WTC11 (cell line): Measurements from ENCODE around the gene STX19. TPM values are rescaled to one million over a fixed set of nuclear protein-coding genes. Genes with fewer than 3 reads are reported as not detected.

Experiments
- ATAC-seq: fragments of 200-7000 bp; cut with Tn5 transposase; 2 replicates; pipeline ENCODE4 v1.10.0; 2021; ENCODE audit warnings: mild to moderate bottlenecking, moderate library complexity
- CTCF ChIA-PET: fragments of 300-600 bp; sonication (Branson Sonifier 250); formaldehyde crosslinking; loops from one replicate; lab custom pipeline; 2021; ENCODE audit warnings: antibody characterized with exemption; lab: Charles Lee
- POLR2A ChIA-PET: fragments of 350-600 bp; sonication (Branson Sonifier 250); formaldehyde crosslinking; loops from one replicate; lab custom pipeline; 2021; ENCODE audit warnings: antibody characterized with exemption; lab: Charles Lee
- DNase-seq: peaks from one replicate; pipeline ENCODE4 v3.0.0; 2021; ENCODE audit warnings: low spot score
- H3K27ac Mint-ChIP-seq: 2 replicates; pipeline ENCODE4 v1.8.0; 2021; ENCODE audit warnings: mixed read lengths
- H3K27me3 Mint-ChIP-seq: 2 replicates; pipeline ENCODE4 v1.8.0; 2021; ENCODE audit warnings: low read depth, mild to moderate bottlenecking, moderate library complexity, mixed read lengths
- H3K36me3 Mint-ChIP-seq: 2 replicates; pipeline ENCODE4 v1.8.0; 2021; ENCODE audit warnings: mixed read lengths
- H3K4me1 Mint-ChIP-seq: 2 replicates; pipeline ENCODE4 v1.8.0; 2022; ENCODE audit warnings: mixed read lengths
- H3K4me3 Mint-ChIP-seq: 2 replicates; pipeline ENCODE4 v1.8.0; 2021; ENCODE audit warnings: mild to moderate bottlenecking, moderate library complexity, mixed read lengths
- H3K9me3 Mint-ChIP-seq: 2 replicates; pipeline ENCODE4 v1.8.0; 2021; ENCODE audit warnings: mixed read lengths
- AR ChIP-seq: fragments of 250-450 bp; sonication (Bioruptor Pico); IDR thresholded peaks from 2 replicates; pipeline ENCODE4 v1.9.0; 2021; ENCODE audit warnings: mild to moderate bottlenecking
- ATF1 ChIP-seq: sonication (generic); formaldehyde crosslinking; IDR thresholded peaks from 2 replicates; pipeline ENCODE4 v1.8.1; 2023; ENCODE audit warnings: mild to moderate bottlenecking, moderate library complexity, missing genetic modification reagents
- ATF6 ChIP-seq: sonication (generic); formaldehyde crosslinking; IDR thresholded peaks from 2 replicates; pipeline ENCODE4 v1.8.1; 2023; ENCODE audit warnings: mild to moderate bottlenecking, missing genetic modification reagents
- CBFB ChIP-seq: sonication (generic); formaldehyde crosslinking; IDR thresholded peaks from 2 replicates; pipeline ENCODE4 v1.8.1; 2022; ENCODE audit warnings: mild to moderate bottlenecking, low read depth, missing genetic modification reagents
- E2F4 ChIP-seq: sonication (generic); formaldehyde crosslinking; IDR thresholded peaks from 2 replicates; pipeline ENCODE4 v1.8.1; 2022; ENCODE audit warnings: low read depth, mild to moderate bottlenecking, moderate library complexity, missing genetic modification reagents, borderline replicate concordance
- GABPB1 ChIP-seq: sonication (generic); formaldehyde crosslinking; IDR thresholded peaks from 2 replicates; pipeline ENCODE4 v1.8.1; 2023; ENCODE audit warnings: mild to moderate bottlenecking, missing genetic modification reagents
- HMGXB4 ChIP-seq: sonication (generic); formaldehyde crosslinking; IDR thresholded peaks from 2 replicates; pipeline ENCODE4 v1.8.1; 2023; ENCODE audit warnings: mild to moderate bottlenecking, moderate library complexity, missing genetic modification reagents
- JAZF1 ChIP-seq: fragments of 250-450 bp; sonication (Bioruptor Pico); IDR thresholded peaks from 2 replicates; pipeline ENCODE4 v1.9.0; 2021; ENCODE audit warnings: moderate library complexity, mild to moderate bottlenecking, inconsistent platforms
- JUN ChIP-seq: sonication (generic); formaldehyde crosslinking; IDR thresholded peaks from 2 replicates; pipeline ENCODE4 v1.8.0; 2023; ENCODE audit warnings: mild to moderate bottlenecking, missing genetic modification reagents
- KAT7 ChIP-seq: sonication (generic); formaldehyde crosslinking; IDR thresholded peaks from 2 replicates; pipeline ENCODE4 v1.8.1; 2023; ENCODE audit warnings: missing genetic modification reagents, mild to moderate bottlenecking, borderline replicate concordance
- MXD4 ChIP-seq: fragments of 250-450 bp; sonication (Bioruptor Pico); IDR thresholded peaks from 2 replicates; pipeline ENCODE4 v1.8.0; 2021; ENCODE audit warnings: mild to moderate bottlenecking, moderate library complexity, borderline replicate concordance
- MYBL2 ChIP-seq: sonication (generic); formaldehyde crosslinking; IDR thresholded peaks from 2 replicates; pipeline ENCODE4 v1.8.1; 2023; ENCODE audit warnings: mild to moderate bottlenecking, moderate library complexity, missing genetic modification reagents
- PRDM15 ChIP-seq: sonication (generic); formaldehyde crosslinking; IDR thresholded peaks from 2 replicates; pipeline ENCODE4 v1.8.0; 2022; ENCODE audit warnings: missing genetic modification reagents
- SP1 ChIP-seq: sonication (generic); formaldehyde crosslinking; conservative IDR thresholded peaks from 2 replicates; pipeline ENCODE4 v1.8.1; 2022; ENCODE audit warnings: missing genetic modification reagents
- TP53 ChIP-seq: sonication (generic); formaldehyde crosslinking; IDR thresholded peaks from 2 replicates; pipeline ENCODE4 v1.8.1; 2023; ENCODE audit warnings: mild to moderate bottlenecking, missing genetic modification reagents
- USF2 ChIP-seq: sonication (generic); formaldehyde crosslinking; IDR thresholded peaks from 2 replicates; pipeline ENCODE4 v1.8.1; 2023; ENCODE audit warnings: mild to moderate bottlenecking, missing genetic modification reagents, moderate library complexity
- ZNF138 ChIP-seq: sonication (generic); formaldehyde crosslinking; conservative IDR thresholded peaks from 2 replicates; pipeline ENCODE4 v1.8.1; 2022; ENCODE audit warnings: mild to moderate bottlenecking, moderate library complexity, missing genetic modification reagents
- ZNF423 ChIP-seq: fragments of 250-450 bp; sonication (Bioruptor Pico); IDR thresholded peaks from 2 replicates; pipeline ENCODE4 v2.1.2; 2022; ENCODE audit warnings: mild to moderate bottlenecking, moderate library complexity
- ZNF425 ChIP-seq: fragments of 250-450 bp; sonication (Bioruptor Pico); conservative IDR thresholded peaks from 2 replicates; pipeline ENCODE4 v1.9.0; 2021; ENCODE audit warnings: mild to moderate bottlenecking
- total RNA-seq: library from RNA; stranded (reverse); gene quantifications from 3 replicates; pipeline ENCODE4 v1.2.3, GENCODE V29; 2021

Gene STX19
- total RNA-seq, 1 experiment from 2014 or later, result not detected

GRCh38 chr3:94020293-94020692 is 8.1 kb downstream of the STX19 start (continued):
- no peak for TF ChIP-seq AR
- TF ChIP-seq JUN (CRISPR knock-in tag), result no peak
- TF ChIP-seq ATF6 (CRISPR knock-in tag), result no peak

- ChIA-PET CTCF (no interaction called here), POLR2A (no interaction called here)
- DNase-seq, result no peak
- no peaks in the 10 kb centered on the region for H3K36me3 Mint-ChIP-seq
- no peak overlapping the region for H3K27ac Mint-ChIP-seq
- no peaks in the 10 kb centered on the region for H3K27me3 Mint-ChIP-seq
- no peak overlapping the region for H3K4me3 Mint-ChIP-seq
- TF ChIP-seq ZNF423 (CRISPR knock-in tag), result no peak
- no peak for TF ChIP-seq KAT7 (CRISPR knock-in tag)
- H3K9me3 Mint-ChIP-seq, result no peaks in the 10 kb centered on the region
- ATAC-seq, result no peak
- H3K4me1 Mint-ChIP-seq, result no peaks in the 10 kb centered on the region
These were observed 8.7 kb downstream of the STX19 start for GRCh38 chr3:94019659-94020058.

GRCh38 chr3:94015025-94015424 is 13.4 kb downstream of the STX19 start:
- Mint-ChIP-seq H3K27me3 (no peaks in the 10 kb centered on the region), H3K36me3 (no peaks in the 10 kb centered on the region), H3K4me3 (no peak overlapping the region), H3K27ac (no peak overlapping the region), H3K9me3 (no peaks in the 10 kb centered on the region), H3K4me1 (no peaks in the 10 kb centered on the region)
- CTCF ChIA-PET, result interaction anchor here (1.4 kb wide), 1 partner anchor 10 kb away, joined by 5 read pairs; no protein-coding TSS in a partner anchor
- DNase-seq (no peak), ATAC-seq (no peak)
- POLR2A ChIA-PET, result no interaction called here
- TF ChIP-seq ZNF138 (CRISPR knock-in tag) (no peak), KAT7 (CRISPR knock-in tag) (no peak), JAZF1 (CRISPR knock-in tag) (no peak), ZNF425 (CRISPR knock-in tag) (no peak), HMGXB4 (no peak), MXD4 (CRISPR knock-in tag) (no peak), CBFB (CRISPR knock-in tag) (no peak), PRDM15 (CRISPR knock-in tag) (no peak), TP53 (CRISPR knock-in tag) (no peak), ATF1 (CRISPR knock-in tag) (no peak), SP1 (no peak), GABPB1 (CRISPR knock-in tag) (no peak), E2F4 (CRISPR knock-in tag) (no peak), USF2 (CRISPR knock-in tag) (no peak), MYBL2 (CRISPR knock-in tag) (no peak)
